ENCODE results near the gene MCHR1.

DNA sequence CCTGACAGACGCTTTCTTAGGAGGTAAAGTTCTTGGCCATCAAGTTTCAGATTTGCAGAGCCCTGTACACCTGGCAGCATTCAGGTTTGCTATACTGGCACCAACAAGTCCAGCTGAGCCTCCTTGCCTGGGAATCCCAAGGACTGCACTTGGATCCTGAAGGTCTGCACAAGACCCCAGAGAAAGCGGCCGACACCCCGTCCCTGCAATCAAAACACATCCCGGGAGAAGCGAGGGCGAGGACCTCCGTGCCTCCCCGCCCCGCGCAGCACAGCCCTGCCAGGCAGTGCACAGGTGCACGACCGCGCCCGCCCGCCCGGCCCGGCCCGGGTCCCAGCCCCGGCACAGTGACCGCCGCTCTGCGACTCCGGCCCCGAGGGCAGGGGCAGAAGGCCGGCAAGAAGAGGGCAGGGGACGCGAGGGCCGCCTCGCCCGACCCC, 43.3 kb upstream of the MCHR1 start:
- TF ChIP-seq, protein P1, sequence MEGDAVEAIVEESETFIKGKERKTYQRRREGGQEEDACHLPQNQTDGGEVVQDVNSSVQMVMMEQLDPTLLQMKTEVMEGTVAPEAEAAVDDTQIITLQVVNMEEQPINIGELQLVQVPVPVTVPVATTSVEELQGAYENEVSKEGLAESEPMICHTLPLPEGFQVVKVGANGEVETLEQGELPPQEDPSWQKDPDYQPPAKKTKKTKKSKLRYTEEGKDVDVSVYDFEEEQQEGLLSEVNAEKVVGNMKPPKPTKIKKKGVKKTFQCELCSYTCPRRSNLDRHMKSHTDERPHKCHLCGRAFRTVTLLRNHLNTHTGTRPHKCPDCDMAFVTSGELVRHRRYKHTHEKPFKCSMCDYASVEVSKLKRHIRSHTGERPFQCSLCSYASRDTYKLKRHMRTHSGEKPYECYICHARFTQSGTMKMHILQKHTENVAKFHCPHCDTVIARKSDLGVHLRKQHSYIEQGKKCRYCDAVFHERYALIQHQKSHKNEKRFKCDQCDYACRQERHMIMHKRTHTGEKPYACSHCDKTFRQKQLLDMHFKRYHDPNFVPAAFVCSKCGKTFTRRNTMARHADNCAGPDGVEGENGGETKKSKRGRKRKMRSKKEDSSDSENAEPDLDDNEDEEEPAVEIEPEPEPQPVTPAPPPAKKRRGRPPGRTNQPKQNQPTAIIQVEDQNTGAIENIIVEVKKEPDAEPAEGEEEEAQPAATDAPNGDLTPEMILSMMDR (IDR thresholded peaks at IDR 0.05 in 4 of 5, conservative IDR thresholded peaks at IDR 0.05 in 1 of 5) = peak in 1 of 5 experiments; percentile 11
- TF ChIP-seq POLR2A (IDR thresholded peaks at IDR 0.05) = no peak

Data from gastrocnemius medialis (tissue), 4 donors.